NOMO-1 (cell line): ENCODE data around the gene OR4F15.
"Not testable (repeated sequence)": the region's sequence is repeated elsewhere in the genome, so short reads cannot be mapped to it uniquely, and the experiment has no call there.

Source experiments
- DNase-seq, 2 experiments: peaks; one replicate each; lab custom pipeline; 2025; ENCODE audit not compliant: unreplicated experiment in 2 of 2; lab: John Stamatoyannopoulos, UW

Gene OR4F15

GRCh38 chr15:101811902-101812301 lies at the start of gene OR4F15:
Gene OR4F15 (plus strand): TSS chr15:101812202. CDS start chr15:101818187, 5,985 bp downstream.
- no peak for DNase-seq

GRCh38 chr15:101764669-101765339 lies 47.2 kb upstream of the OR4F15 start:
- not testable (repeated sequence) for DNase-seq

- not testable (repeated sequence) for DNase-seq
Measured at GRCh38 chr15:101765340-101765671, 46.7 kb upstream of the OR4F15 start.

GRCh38 chr15:101765772-101766456 lies 46.1 kb upstream of the OR4F15 start:
- DNase-seq = no peak

GRCh38 chr15:101767083-101767640 lies 44.8 kb upstream of the OR4F15 start:
- not testable (repeated sequence) for DNase-seq

- DNase-seq = no peak
Measured at GRCh38 chr15:101772921-101773320, 39.1 kb upstream of the OR4F15 start.

- DNase-seq = peak in 1 of 2 experiments; percentile 3
Measured at GRCh38 chr15:101773496-101774100, 38.4 kb upstream of the OR4F15 start.

GRCh38 chr15:101775136-101775535 lies 36.9 kb upstream of the OR4F15 start:
- DNase-seq = no peak

GRCh38 chr15:101778576-101778975 lies 33.4 kb upstream of the OR4F15 start:
- DNase-seq = not testable (repeated sequence)

- not testable (repeated sequence) for DNase-seq
Measured at GRCh38 chr15:101780225-101780624, 31.8 kb upstream of the OR4F15 start.

- no peak for DNase-seq
Measured at GRCh38 chr15:101781928-101782327, 30.1 kb upstream of the OR4F15 start.

GRCh38 chr15:101784644-101785043 lies 27.4 kb upstream of the OR4F15 start:
- no peak for DNase-seq

- not testable (repeated sequence) for DNase-seq
Measured at GRCh38 chr15:101786422-101786821, 25.6 kb upstream of the OR4F15 start.

- DNase-seq = not testable (repeated sequence)
Measured at GRCh38 chr15:101788001-101788400, 24.0 kb upstream of the OR4F15 start.

GRCh38 chr15:101788503-101789269 lies 23.3 kb upstream of the OR4F15 start:
- DNase-seq = not testable (repeated sequence)

GRCh38 chr15:101790748-101791147 lies 21.3 kb upstream of the OR4F15 start:
- not testable (repeated sequence) for DNase-seq

GRCh38 chr15:101793981-101794380 lies 18.0 kb upstream of the OR4F15 start:
- DNase-seq = not testable (repeated sequence)

GRCh38 chr15:101795455-101795854 lies 16.5 kb upstream of the OR4F15 start:
- no peak for DNase-seq

GRCh38 chr15:101799665-101800064 lies 12.3 kb upstream of the OR4F15 start:
- DNase-seq = no peak

- no peak for DNase-seq
Measured at GRCh38 chr15:101801048-101801447, 11.0 kb upstream of the OR4F15 start.

- DNase-seq = no peak
Measured at GRCh38 chr15:101803209-101803608, 8.8 kb upstream of the OR4F15 start, which contains the start of gene OR4F6. Gene OR4F6 (plus strand): TSS chr15:101803509. CDS start chr15:101805720, 2,211 bp downstream.
